Loucy (cell line): Measurements from ENCODE around the gene CRTAC1.

Experiments used
- H2AFZ ChIP-seq: fragments of 200-600 bp; sonication (generic); 2 replicates; pipeline ENCODE4 v1.6.0; 2016; ENCODE audit warnings: antibody characterized with exemption, mild to moderate bottlenecking, low read length, moderate library complexity
- H3F3A ChIP-seq: fragments of 200-600 bp; 2 replicates; pipeline ENCODE4 v1.6.0; 2016; ENCODE audit warnings: antibody characterized with exemption, low read depth, mild to moderate bottlenecking
- H3K27me3 ChIP-seq: fragments of 200-600 bp; sonication (generic); 2 replicates; pipeline ENCODE4 v1.6.1; 2014; ENCODE audit warnings: low read length, mild to moderate bottlenecking; ENCODE audit not compliant: insufficient read depth, poor library complexity, severe bottlenecking
- H3K36me3 ChIP-seq: fragments of 200-600 bp; sonication (generic); 2 replicates; pipeline ENCODE4 v1.6.1; 2016; ENCODE audit warnings: low read length; ENCODE audit not compliant: insufficient read depth
- H3K4me1 ChIP-seq: fragments of 200-600 bp; sonication (generic); 2 replicates; pipeline ENCODE4 v1.5.1; 2014; ENCODE audit warnings: low read length, mild to moderate bottlenecking; ENCODE audit not compliant: insufficient read depth, poor library complexity, severe bottlenecking
- H3K4me2 ChIP-seq: fragments of 200-600 bp; sonication (generic); 2 replicates; pipeline ENCODE4 v1.6.0; 2014; ENCODE audit warnings: antibody characterized with exemption, low read length, low read depth, mild to moderate bottlenecking; ENCODE audit not compliant: poor library complexity, severe bottlenecking
- H3K4me3 ChIP-seq: fragments of 200-600 bp; sonication (generic); 2 replicates; pipeline ENCODE4 v1.5.1; 2014; ENCODE audit warnings: low read length, mild to moderate bottlenecking, mixed read lengths; ENCODE audit not compliant: poor library complexity, severe bottlenecking
- H3K79me2 ChIP-seq: fragments of 200-600 bp; sonication (generic); 2 replicates; pipeline ENCODE4 v1.6.1; 2014; ENCODE audit warnings: low read length; ENCODE audit not compliant: insufficient read depth
- H3K9ac ChIP-seq: fragments of 200-600 bp; sonication (generic); 2 replicates; pipeline ENCODE4 v1.6.0; 2014; ENCODE audit warnings: mild to moderate bottlenecking, low read depth, low read length, moderate library complexity; ENCODE audit not compliant: poor library complexity, severe bottlenecking
- H3K9me2 ChIP-seq: fragments of 200-600 bp; sonication (generic); replicated peaks from 2 replicates; pipeline ENCODE4 v1.6.1; 2016; ENCODE audit warnings: low read depth, low read length, mixed read lengths
- H3K9me3 ChIP-seq: fragments of 200-600 bp; sonication (generic); 2 replicates; pipeline ENCODE4 v1.6.1; 2014; ENCODE audit warnings: mild to moderate bottlenecking, antibody characterized with exemption, low read length, low read depth; ENCODE audit not compliant: insufficient read depth
- H4K20me1 ChIP-seq: fragments of 200-600 bp; sonication (generic); 2 replicates; pipeline ENCODE4 v1.6.0; 2014; ENCODE audit warnings: antibody characterized with exemption, low read length, mild to moderate bottlenecking; ENCODE audit not compliant: insufficient read depth, poor library complexity, severe bottlenecking
- CTCF ChIP-seq: fragments of 200-600 bp; sonication (generic); conservative IDR thresholded peaks from 2 replicates; pipeline ENCODE4 v1.5.1; 2014; ENCODE audit warnings: mild to moderate bottlenecking, antibody characterized with exemption, low read length
- EZH2phosphoT487 ChIP-seq: fragments of 200-600 bp; IDR thresholded peaks from 2 replicates; pipeline ENCODE4 v1.6.1; 2018; ENCODE audit warnings: antibody characterized with exemption, mild to moderate bottlenecking, moderate library complexity, borderline replicate concordance

Gene CRTAC1

GRCh38 chr10:97975598-97975997, 54.8 kb downstream of the CRTAC1 start:
- no peak overlapping the region for H3K4me2 ChIP-seq

GRCh38 chr10:97974526-97975525, 55.6 kb downstream of the CRTAC1 start:
- Histone ChIP-seq H3K9me2 (no peaks in the 10 kb centered on the region), H3K27me3 (peaks cover 3% of the 10 kb centered on the region), H3K9ac (no peak overlapping the region), H3K4me2 (no peak overlapping the region), H4K20me1 (no peaks in the 10 kb centered on the region), H3K4me3 (no peak overlapping the region), H3F3A (no peaks in the 10 kb centered on the region), H3K9me3 (no peaks in the 10 kb centered on the region), H3K4me1 (no peaks in the 10 kb centered on the region), H3K79me2 (no peaks in the 10 kb centered on the region), H2AFZ (no peak overlapping the region), H3K36me3 (no peaks in the 10 kb centered on the region)
- no peak for TF ChIP-seq EZH2phosphoT487
- TF ChIP-seq CTCF: no peak

More at GRCh38 chr10:97975598-97975997, 54.8 kb downstream of the CRTAC1 start:
- Histone ChIP-seq H3K4me1 (no peaks in the 10 kb centered on the region), H3K9me3 (no peaks in the 10 kb centered on the region), H3K9ac (no peak overlapping the region), H3F3A (no peaks in the 10 kb centered on the region), H3K36me3 (no peaks in the 10 kb centered on the region), H2AFZ (no peak overlapping the region), H3K9me2 (no peaks in the 10 kb centered on the region), H3K27me3 (peaks cover 3% of the 10 kb centered on the region), H4K20me1 (no peaks in the 10 kb centered on the region), H3K79me2 (no peaks in the 10 kb centered on the region), H3K4me3 (no peak overlapping the region)
- TF ChIP-seq EZH2phosphoT487 (no peak), CTCF (no peak)

GRCh38 chr10:97974100-97974499, 56.3 kb downstream of the CRTAC1 start:
- H3K4me1 ChIP-seq: no peaks in the 10 kb centered on the region
- no peaks in the 10 kb centered on the region for H3F3A ChIP-seq
- H3K4me3 ChIP-seq: no peak overlapping the region
- H4K20me1 ChIP-seq: no peaks in the 10 kb centered on the region
- H3K27me3 ChIP-seq: peaks cover 3% of the 10 kb centered on the region
- H3K36me3 ChIP-seq: no peaks in the 10 kb centered on the region
- no peaks in the 10 kb centered on the region for H3K9me3 ChIP-seq
- H3K9me2 ChIP-seq: no peaks in the 10 kb centered on the region
- no peak for TF ChIP-seq CTCF
- no peak for TF ChIP-seq EZH2phosphoT487
- no peak overlapping the region for H3K9ac ChIP-seq
- H3K4me2 ChIP-seq: no peak overlapping the region
- no peaks in the 10 kb centered on the region for H3K79me2 ChIP-seq
- H2AFZ ChIP-seq: no peak overlapping the region
